ENCODE measurements around the gene CAPN15. TPM values are rescaled to one million over a fixed set of nuclear protein-coding genes. Genes with fewer than 3 reads are reported as not detected.

The CAPN15 gene
- total and polyA plus RNA-seq, 9 of the 15 experiments (the other 6 are each of a cell fraction or from before 2014, with no cell fraction given), result 0.62 to 111 (median 14.2) TPM

GRCh38 chr16:527015-527903 is at the start of gene CAPN15 (continued):
- TF ChIP-seq KLF10 (CRISPR knock-in tag; IDR thresholded peaks at IDR 0.05) (no peak), NCOA1 (IDR thresholded peaks at IDR 0.05; ENCODE audit: low read depth) (no peak), ZNF407 (IDR thresholded peaks at IDR 0.05; ENCODE audit: low read depth) (no peak), SIX5 (IDR thresholded peaks at IDR 0.05; ENCODE audit: borderline replicate concordance in 1 of 2, insufficient read depth in 1 of 2, low read depth in 1 of 2, low read length in 2 of 2) (peak; percentile 82 to 90), CHCHD3 (CRISPR knock-in tag; IDR thresholded peaks at IDR 0.05) (no peak), SMAD3 (CRISPR knock-in tag; conservative IDR thresholded peaks at IDR 0.05) (peak; percentile 83; the same call in 1 of the 2 replicates), NBN (IDR thresholded peaks at IDR 0.05; ENCODE audit: low read depth) (no peak), TAL1 (IDR thresholded peaks at IDR 0.05) (no peak), HDAC8 (tag; IDR thresholded peaks at IDR 0.05) (0 out of 2 replicates have a peak, but pooled peaks have one; percentile 68)
- TF ChIP-seq, protein P1, sequence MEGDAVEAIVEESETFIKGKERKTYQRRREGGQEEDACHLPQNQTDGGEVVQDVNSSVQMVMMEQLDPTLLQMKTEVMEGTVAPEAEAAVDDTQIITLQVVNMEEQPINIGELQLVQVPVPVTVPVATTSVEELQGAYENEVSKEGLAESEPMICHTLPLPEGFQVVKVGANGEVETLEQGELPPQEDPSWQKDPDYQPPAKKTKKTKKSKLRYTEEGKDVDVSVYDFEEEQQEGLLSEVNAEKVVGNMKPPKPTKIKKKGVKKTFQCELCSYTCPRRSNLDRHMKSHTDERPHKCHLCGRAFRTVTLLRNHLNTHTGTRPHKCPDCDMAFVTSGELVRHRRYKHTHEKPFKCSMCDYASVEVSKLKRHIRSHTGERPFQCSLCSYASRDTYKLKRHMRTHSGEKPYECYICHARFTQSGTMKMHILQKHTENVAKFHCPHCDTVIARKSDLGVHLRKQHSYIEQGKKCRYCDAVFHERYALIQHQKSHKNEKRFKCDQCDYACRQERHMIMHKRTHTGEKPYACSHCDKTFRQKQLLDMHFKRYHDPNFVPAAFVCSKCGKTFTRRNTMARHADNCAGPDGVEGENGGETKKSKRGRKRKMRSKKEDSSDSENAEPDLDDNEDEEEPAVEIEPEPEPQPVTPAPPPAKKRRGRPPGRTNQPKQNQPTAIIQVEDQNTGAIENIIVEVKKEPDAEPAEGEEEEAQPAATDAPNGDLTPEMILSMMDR (IDR thresholded peaks at IDR 0.05 in 2 of 3, conservative IDR thresholded peaks at IDR 0.05 in 1 of 3; ENCODE audit: insufficient read depth in 2 of 3, low read depth in 1 of 3, low read length in 3 of 3), result no peak; a peak in 1 of 6 replicates
- TF ChIP-seq, protein P2, sequence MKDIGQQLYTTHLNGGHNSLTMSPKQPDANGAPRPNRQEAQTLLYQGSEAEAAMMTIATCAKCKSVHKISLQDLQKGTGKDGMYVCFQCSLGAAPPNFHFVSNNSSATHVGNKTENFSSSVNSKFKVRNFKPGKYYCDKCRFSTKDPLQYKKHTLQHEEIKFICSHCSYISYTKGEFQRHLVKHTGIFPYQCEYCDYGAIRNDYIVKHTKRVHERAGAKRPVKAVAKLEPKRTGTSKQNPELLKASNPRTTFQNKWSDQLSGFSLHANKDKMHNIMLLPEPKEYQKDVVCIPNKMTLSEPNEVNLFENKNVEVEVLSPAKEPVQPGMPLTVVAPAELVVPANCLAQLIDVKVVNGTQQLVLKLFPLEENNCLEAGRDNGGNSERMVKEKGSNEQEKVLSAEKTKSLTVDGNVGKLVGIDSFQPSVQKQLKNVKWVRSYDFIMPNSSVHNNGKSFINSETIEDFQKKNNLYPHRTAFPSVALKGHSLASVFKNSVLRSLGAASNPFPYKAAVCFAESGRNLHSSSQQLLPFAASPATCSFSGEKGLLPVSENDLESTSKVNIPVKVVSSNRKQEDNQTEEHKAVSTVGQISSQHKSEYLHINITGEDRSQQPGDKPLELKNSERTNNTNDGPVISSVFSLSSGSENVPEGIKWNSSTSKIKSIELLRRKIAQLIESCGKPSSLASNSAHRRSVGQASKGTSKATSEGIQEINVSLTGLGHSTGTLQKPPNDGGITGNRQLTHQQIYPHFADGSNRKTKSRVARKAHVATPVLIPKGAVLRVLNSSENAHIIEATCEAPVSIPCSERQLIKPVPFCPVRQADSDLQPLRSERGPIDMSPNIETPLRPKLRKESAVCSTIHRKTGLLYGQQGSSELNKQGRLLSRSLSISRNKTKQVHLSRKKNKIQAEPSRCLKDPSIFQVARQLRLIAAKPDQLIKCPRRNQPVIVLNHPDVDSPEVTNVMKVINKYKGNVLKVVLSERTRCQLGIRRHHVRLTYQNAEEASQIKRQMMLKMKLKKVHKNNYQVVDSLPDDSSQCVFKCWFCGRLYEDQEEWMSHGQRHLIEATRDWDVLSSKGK (CRISPR knock-in tag; IDR thresholded peaks at IDR 0.05), result no peak

Data from K562 (cell line).